Testis (tissue), 3 donors: ENCODE measurements around the gene TEKT5. TPM values are rescaled to one million over a fixed set of nuclear protein-coding genes. Genes with fewer than 3 reads are reported as not detected.

Experiments
- DNase-seq: peaks from one replicate; pipeline ENCODE4 v3.0.0-alpha.2; 2019
- H3K27ac ChIP-seq, 2 donors: fragments of 200-600 bp; sonication (generic); one replicate each; pipeline ENCODE4 v1.5.1; 2019
- H3K27me3 ChIP-seq: fragments of 200-600 bp; sonication (generic); one replicate; pipeline ENCODE4 v1.5.1; 2019
- H3K36me3 ChIP-seq: fragments of 200-600 bp; sonication (generic); one replicate; pipeline ENCODE4 v1.5.1; 2017; ENCODE audit warnings: low read depth; ENCODE audit errors: missing control alignments
- H3K4me1 ChIP-seq: fragments of 200-600 bp; sonication (generic); one replicate; pipeline ENCODE4 v1.5.1; 2019
- H3K4me3 ChIP-seq, 2 donors: fragments of 200-600 bp; sonication (generic); one replicate each; pipeline ENCODE4 v1.5.1; 2017 to 2019
- H3K9me3 ChIP-seq: fragments of 200-600 bp; sonication (generic); one replicate; pipeline ENCODE4 v1.5.1; 2017
- POLR2A ChIP-seq: fragments of 450-650 bp; IDR thresholded peaks from one replicate; pipeline ENCODE4 v1.6.1; 2017; ENCODE audit warnings: antibody characterized with exemption, mild to moderate bottlenecking, moderate library complexity
- WGBS, 2 donors: methylation state at CpG; one replicate each; pipeline ENCODE4 v1.1.5; 2018; 5-methylcytosine and 5-hydroxymethylcytosine counted together
- intact Hi-C: fragments of 100-400 bp; cut with DNase I; formaldehyde crosslinking; loops from one replicate; pipeline ENCODE4 v1.15.1; 2023; ENCODE audit warnings: low total_unique reads
- polyA plus RNA-seq: library from polyadenylated mRNA; stranded (reverse); fragments of 350-450 nt; fragmentation: Illumina TruSeq; extraction: RNeasy Lipid Tissue Mini Kit (QIAGEN cat#74804); gene quantifications from one replicate; pipeline ENCODE4 v1.2.3, GENCODE V29; 2014; ENCODE audit warnings: low read depth, low replicate concordance; ENCODE audit not compliant: insufficient read depth
- total RNA-seq, 2 donors: library from RNA; depleted of rRNA; stranded (reverse); fragments of >200 nt; gene quantifications; one replicate each; pipeline ENCODE4 v1.2.3, GENCODE V29; 2016
- TF ChIP-seq, protein P1 (sequence below), 3 experiments: fragments of 450-650 bp in 2 of 3; fragments of 200-600 bp in 1 of 3; sonication (generic) in 1 of 3; IDR thresholded peaks; one replicate each; pipeline ENCODE4 v1.5.1; 2016 to 2019; ENCODE audit warnings: antibody characterized with exemption in 3 of 3, mild to moderate bottlenecking in 2 of 3, moderate library complexity in 1 of 3

The TEKT5 gene
- total and polyA plus RNA-seq, 3 donors from 2014 or later = 20.7 to 69.1 (median 35.6) TPM

GRCh38 chr16:10740845-10741208 is 46.1 kb upstream of the TEKT5 start:
- H3K36me3 ChIP-seq = no peaks in the 10 kb centered on the region
- no peak overlapping the region for H3K27ac ChIP-seq
- H3K4me1 ChIP-seq = peaks cover 4% of the 10 kb centered on the region
- DNase-seq = no peak
- intact Hi-C loops = no loop called here
- no peak overlapping the region for H3K4me3 ChIP-seq
- H3K9me3 ChIP-seq = no peaks in the 10 kb centered on the region
- no peak for TF ChIP-seq POLR2A
- TF ChIP-seq, protein P1, sequence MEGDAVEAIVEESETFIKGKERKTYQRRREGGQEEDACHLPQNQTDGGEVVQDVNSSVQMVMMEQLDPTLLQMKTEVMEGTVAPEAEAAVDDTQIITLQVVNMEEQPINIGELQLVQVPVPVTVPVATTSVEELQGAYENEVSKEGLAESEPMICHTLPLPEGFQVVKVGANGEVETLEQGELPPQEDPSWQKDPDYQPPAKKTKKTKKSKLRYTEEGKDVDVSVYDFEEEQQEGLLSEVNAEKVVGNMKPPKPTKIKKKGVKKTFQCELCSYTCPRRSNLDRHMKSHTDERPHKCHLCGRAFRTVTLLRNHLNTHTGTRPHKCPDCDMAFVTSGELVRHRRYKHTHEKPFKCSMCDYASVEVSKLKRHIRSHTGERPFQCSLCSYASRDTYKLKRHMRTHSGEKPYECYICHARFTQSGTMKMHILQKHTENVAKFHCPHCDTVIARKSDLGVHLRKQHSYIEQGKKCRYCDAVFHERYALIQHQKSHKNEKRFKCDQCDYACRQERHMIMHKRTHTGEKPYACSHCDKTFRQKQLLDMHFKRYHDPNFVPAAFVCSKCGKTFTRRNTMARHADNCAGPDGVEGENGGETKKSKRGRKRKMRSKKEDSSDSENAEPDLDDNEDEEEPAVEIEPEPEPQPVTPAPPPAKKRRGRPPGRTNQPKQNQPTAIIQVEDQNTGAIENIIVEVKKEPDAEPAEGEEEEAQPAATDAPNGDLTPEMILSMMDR (IDR thresholded peaks at IDR 0.05) = no peak
- WGBS, 2 donors = 76 to 94% methylated on average over 2 of the region's 2 CpGs
- H3K27me3 ChIP-seq = no peaks in the 10 kb centered on the region

- intact Hi-C loops = no loop called here
- H3K27me3 ChIP-seq = no peaks in the 10 kb centered on the region
- no peak for DNase-seq
- H3K27ac ChIP-seq = no peak overlapping the region
- no peaks in the 10 kb centered on the region for H3K9me3 ChIP-seq
- H3K4me3 ChIP-seq = no peak overlapping the region
- no peaks in the 10 kb centered on the region for H3K36me3 ChIP-seq
- WGBS, 2 donors = 88 to 96% methylated on average over 8 to 10 of the region's 10 CpGs
- no peaks in the 10 kb centered on the region for H3K4me1 ChIP-seq
- no peak for TF ChIP-seq POLR2A
- TF ChIP-seq, protein P1 (IDR thresholded peaks at IDR 0.05) = no peak
Measured at GRCh38 chr16:10740000-10740844, 45.5 kb upstream of the TEKT5 start.

GRCh38 chr16:10738231-10739077 is 43.7 kb upstream of the TEKT5 start:
- TF ChIP-seq, protein P1 (IDR thresholded peaks at IDR 0.05) = no peak
- TF ChIP-seq POLR2A = no peak
- Histone ChIP-seq H3K4me1 (no peaks in the 10 kb centered on the region), H3K4me3 (no peak overlapping the region), H3K36me3 (no peaks in the 10 kb centered on the region), H3K27me3 (no peaks in the 10 kb centered on the region), H3K9me3 (no peaks in the 10 kb centered on the region), H3K27ac (no peak overlapping the region)
- WGBS, 2 donors = 64 to 66% methylated on average over 12 of the region's 12 CpGs
- DNase-seq = no peak
- intact Hi-C loops = no loop called here

DNA sequence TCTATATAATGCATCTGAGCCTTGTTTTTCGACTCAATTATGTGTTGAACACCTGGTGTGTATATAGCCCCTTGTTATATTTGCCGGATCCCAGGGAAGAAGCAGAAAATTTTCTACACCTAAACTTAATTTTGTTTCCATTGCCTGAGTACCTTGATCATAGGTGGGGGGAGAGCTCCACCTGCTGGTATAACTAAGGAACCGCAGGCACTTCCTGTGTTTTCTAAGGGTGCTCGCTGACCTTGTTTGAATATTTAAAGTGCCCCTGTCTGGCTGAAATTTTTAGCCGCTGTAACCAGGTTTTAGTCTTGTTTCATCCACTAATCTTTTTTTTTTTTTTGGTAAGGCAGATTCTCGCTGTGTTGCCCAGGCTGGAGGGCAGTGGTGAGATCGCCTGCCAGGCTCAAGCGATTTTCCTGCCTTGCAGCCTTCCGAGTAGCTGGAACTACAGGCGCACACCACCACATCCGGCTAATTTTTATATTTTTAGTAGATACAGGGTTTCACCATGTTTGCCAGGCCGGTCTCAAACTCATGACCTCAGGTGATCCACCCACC is 42.4 kb upstream of the TEKT5 start:
- Histone ChIP-seq H3K27ac (no peak overlapping the region), H3K4me3 (peak overlapping the region in 1 of 2 donors; percentile 22), H3K27me3 (no peaks in the 10 kb centered on the region), H3K36me3 (no peaks in the 10 kb centered on the region), H3K9me3 (no peaks in the 10 kb centered on the region), H3K4me1 (no peaks in the 10 kb centered on the region)
- DNase-seq = peak; percentile 78
- 31 to 34% methylated on average over 12 of the region's 12 CpGs for WGBS, 2 donors
- intact Hi-C loops = no loop called here
- no peak for TF ChIP-seq POLR2A
- TF ChIP-seq, protein P1 (IDR thresholded peaks at IDR 0.05) = peak; percentile 96 to 97 (median 96)
